IMR-90 (cell line): ENCODE data around the gene AVPI1. TPM values are rescaled to one million over a fixed set of nuclear protein-coding genes. Genes with fewer than 3 reads are reported as not detected.

Source experiments
- ATAC-seq: fragments of 200-7000 bp; cut with Tn5 transposase; 2 replicates; pipeline ENCODE4 v1.9.1; 2020; ENCODE audit warnings: low read depth, mild to moderate bottlenecking, moderate library complexity
- BruUV-seq: library from RNA; stranded (reverse); fragments of 400-500 nt; replicated peaks from 2 replicates; lab custom pipeline; 2021; lab: Mats Ljungman, UMichigan
- CTCF ChIA-PET: fragments of 300-600 bp; formaldehyde crosslinking; extraction: SDS; loops from one replicate; lab custom pipeline; 2021; ENCODE audit warnings: antibody characterized with exemption; lab: Yijun Ruan, JAX
- POLR2A ChIA-PET: fragments of 300-600 bp; sonication (Branson Sonifier 250); formaldehyde crosslinking; loops from one replicate; lab custom pipeline; 2022; ENCODE audit warnings: antibody characterized with exemption; ENCODE audit not compliant: unreplicated experiment; lab: Charles Lee
- DNase-seq: peaks from one replicate; pipeline ENCODE4 v3.0.0; 2013
- H2AFZ ChIP-seq: replicated peaks from 2 replicates; pipeline ENCODE3; 2013; ENCODE audit warnings: low read length, mild to moderate bottlenecking; ENCODE audit not compliant: poor library complexity
- H2AK5ac ChIP-seq: 2 replicates; pipeline ENCODE4 v1.6.1; 2013; ENCODE audit warnings: low read depth, low read length, inconsistent platforms
- H2AK9ac ChIP-seq: replicated peaks from 2 replicates; pipeline ENCODE3; 2013; ENCODE audit warnings: mild to moderate bottlenecking, low read depth, low read length, moderate library complexity; ENCODE audit not compliant: poor library complexity
- H2BK120ac ChIP-seq: 2 replicates; pipeline ENCODE4 v1.6.1; 2013; ENCODE audit warnings: low read depth, low read length, inconsistent platforms
- H2BK15ac ChIP-seq: 3 replicates; pipeline ENCODE4 v1.6.1; 2013; ENCODE audit warnings: low read depth, low read length, inconsistent platforms
- H2BK20ac ChIP-seq: 2 replicates; pipeline ENCODE4 v1.6.1; 2013; ENCODE audit warnings: low read depth, mild to moderate bottlenecking, inconsistent platforms, low read length, moderate library complexity
- H2BK5ac ChIP-seq: 2 replicates; pipeline ENCODE4 v1.6.1; 2013; ENCODE audit warnings: mild to moderate bottlenecking, low read depth, low read length, inconsistent platforms; ENCODE audit not compliant: poor library complexity, severe bottlenecking
- H3K14ac ChIP-seq: replicated peaks from 2 replicates; pipeline ENCODE4 v1.6.1; 2013; ENCODE audit warnings: low read depth, low read length, inconsistent platforms
- H3K18ac ChIP-seq: 2 replicates; pipeline ENCODE4 v1.6.1; 2013; ENCODE audit warnings: low read depth, low read length, control low read depth
- H3K23ac ChIP-seq: 2 replicates; pipeline ENCODE4 v1.6.1; 2013; ENCODE audit warnings: low read depth, low read length, inconsistent platforms
- H3K27ac ChIP-seq: 2 replicates; pipeline ENCODE4 v1.5.1; 2013; ENCODE audit warnings: mild to moderate bottlenecking, control low read depth, low read length; ENCODE audit not compliant: insufficient read depth
- H3K27me3 ChIP-seq: 2 replicates; pipeline ENCODE4 v1.6.1; 2013; ENCODE audit warnings: low read length; ENCODE audit not compliant: control insufficient read depth, insufficient read depth
- H3K36me3 ChIP-seq: 2 replicates; pipeline ENCODE4 v1.6.1; 2013; ENCODE audit warnings: low read length, mixed read lengths; ENCODE audit not compliant: control insufficient read depth, insufficient read depth
- H3K4ac ChIP-seq: 2 replicates; pipeline ENCODE4 v1.6.1; 2013; ENCODE audit warnings: low read depth, low read length, inconsistent platforms
- H3K4me1 ChIP-seq: 2 replicates; pipeline ENCODE4 v1.6.1; 2013; ENCODE audit warnings: low read length, mixed read lengths; ENCODE audit not compliant: control insufficient read depth, insufficient read depth
- H3K4me2 ChIP-seq: 2 replicates; pipeline ENCODE4 v1.6.1; 2013; ENCODE audit warnings: low read depth, mild to moderate bottlenecking, control low read depth, low read length, moderate library complexity
- H3K4me3 ChIP-seq: 2 replicates; pipeline ENCODE4 v1.5.1; 2013; ENCODE audit warnings: low read depth, mild to moderate bottlenecking, control low read depth, low read length, moderate library complexity; ENCODE audit not compliant: insufficient read depth
- H3K56ac ChIP-seq: 2 replicates; pipeline ENCODE4 v1.6.1; 2013; ENCODE audit warnings: low read length, inconsistent platforms; ENCODE audit not compliant: insufficient read depth; ENCODE audit errors: extremely low read depth
- H3K79me1 ChIP-seq, 2 experiments: 2 replicates each; pipeline ENCODE4 v1.6.1; 2013; ENCODE audit warnings: low read length in 2 of 2, inconsistent platforms in 1 of 2, low read depth in 1 of 2
- H3K9ac ChIP-seq: 2 replicates; pipeline ENCODE4 v1.6.1; 2013; ENCODE audit warnings: low read depth, low read length, control low read depth
- H3K9me1 ChIP-seq: 2 replicates; pipeline ENCODE4 v1.6.1; 2013; ENCODE audit warnings: low read length, inconsistent platforms; ENCODE audit not compliant: insufficient read depth
- H3K9me3 ChIP-seq: 2 replicates; pipeline ENCODE4 v1.6.1; 2013; ENCODE audit warnings: low read length; ENCODE audit not compliant: control insufficient read depth, insufficient read depth
- H4K20me1 ChIP-seq: 2 replicates; pipeline ENCODE4 v1.6.1; 2013; ENCODE audit warnings: low read length, inconsistent platforms; ENCODE audit not compliant: insufficient read depth
- H4K5ac ChIP-seq: 2 replicates; pipeline ENCODE4 v1.6.1; 2013; ENCODE audit warnings: mild to moderate bottlenecking, low read depth, low read length, control low read depth
- H4K8ac ChIP-seq, 2 experiments: 2 replicates each; pipeline ENCODE4 v1.6.1; 2013; ENCODE audit warnings: low read depth in 2 of 2, low read length in 2 of 2, control low read depth in 1 of 2, inconsistent platforms in 1 of 2
- H4K91ac ChIP-seq: 2 replicates; pipeline ENCODE4 v1.6.1; 2013; ENCODE audit warnings: low read depth, low read length, inconsistent platforms; ENCODE audit not compliant: insufficient read depth
- BHLHE40 ChIP-seq: fragments of 150-350 bp; IDR thresholded peaks from 2 replicates; pipeline ENCODE4 v1.6.1; 2016; ENCODE audit warnings: mild to moderate bottlenecking, low read depth, low read length
- CEBPB ChIP-seq: IDR thresholded peaks from 2 replicates; pipeline ENCODE4 v1.6.1; 2012; ENCODE audit warnings: low read depth, low read length, improper control_type of control experiment
- CHD1 ChIP-seq: IDR thresholded peaks from 2 replicates; pipeline ENCODE4 v1.6.1; 2012; ENCODE audit warnings: low read depth, low read length, improper control_type of control experiment
- CTCF ChIP-seq: conservative IDR thresholded peaks from 2 replicates; pipeline ENCODE4 v1.5.1; 2012; ENCODE audit warnings: mild to moderate bottlenecking, low read depth, low read length, improper control_type of control experiment
- MAZ ChIP-seq: IDR thresholded peaks from 2 replicates; pipeline ENCODE4 v1.6.1; 2012; ENCODE audit warnings: low read depth, mild to moderate bottlenecking, low read length, improper control_type of control experiment, moderate library complexity, borderline replicate concordance
- MXI1 ChIP-seq: IDR thresholded peaks from 2 replicates; pipeline ENCODE4 v1.6.1; 2012; ENCODE audit warnings: low read depth, mild to moderate bottlenecking, low read length, moderate library complexity, borderline replicate concordance
- RFX5 ChIP-seq: IDR thresholded peaks from 2 replicates; pipeline ENCODE4 v1.8.0; 2012; ENCODE audit warnings: low read depth, mild to moderate bottlenecking, low read length, moderate library complexity
- SMC3 ChIP-seq: fragments of 150-350 bp; IDR thresholded peaks from 2 replicates; pipeline ENCODE4 v1.6.1; 2016; ENCODE audit warnings: low read depth, mild to moderate bottlenecking, antibody characterized with exemption, low read length, moderate library complexity
- WGBS, 2 experiments: methylation state at CpG; one replicate each; pipeline versions ENCODE4 v1.1.5 to v1.1.7; 2013; ENCODE audit warnings: missing lambda C conversion rate in 2 of 2; ENCODE audit not compliant: insufficient read length in 1 of 2; ENCODE audit errors: extremely low coverage in 2 of 2; 5-methylcytosine and 5-hydroxymethylcytosine counted together
- dilution Hi-C: fragments of 300-500 bp; cut with HindIII; formaldehyde crosslinking; loops from one replicate; pipeline ENCODE4 v1.14.3; 2018; ENCODE audit warnings: low sequenced_read_pairs; ENCODE audit not compliant: unreplicated experiment
- in situ Hi-C: fragments of 300-500 bp; cut with MboI; formaldehyde crosslinking; loops from 3 replicates; pipeline ENCODE4 v1.14.3; 2019; ENCODE audit warnings: low sequenced_read_pairs, inconsistent platforms, mixed read lengths
- intact Hi-C: fragments of 100-400 bp; cut with micrococcal nuclease; formaldehyde crosslinking; loops from 2 replicates; pipeline ENCODE4 v1.10.0; 2022
- polyA plus RNA-seq, 3 experiments: library from polyadenylated mRNA; depleted of rRNA; stranded (reverse); fragments of >200 nt; gene quantifications; 2 replicates each; pipeline ENCODE4 v1.2.3, GENCODE V29; 2012; ENCODE audit warnings: low replicate concordance in 1 of 3
- total RNA-seq: library from RNA; depleted of rRNA; stranded (reverse); fragments of >200 nt; gene quantifications from 2 replicates; pipeline ENCODE4 v1.2.3, GENCODE V29; 2012

The AVPI1 gene
- total and polyA plus RNA-seq, 2 of the 4 experiments (the other 2 are of a cell fraction), result 26.7 to 29.8 TPM

GRCh38 chr10:97673736-97674525 is 13.1 kb downstream of the AVPI1 start:
- Histone ChIP-seq H4K5ac (no peak overlapping the region), H2AK9ac (no peak overlapping the region), H4K8ac (no peak overlapping the region), H4K91ac (no peak overlapping the region), H3K4me1 (no peaks in the 10 kb centered on the region), H3K9me1 (no peaks in the 10 kb centered on the region), H3K9me3 (no peaks in the 10 kb centered on the region), H3K23ac (no peak overlapping the region), H2AK5ac (no peak overlapping the region), H2BK15ac (no peak overlapping the region), H2BK5ac (no peak overlapping the region), H3K56ac (no peak overlapping the region), H3K14ac (no peak overlapping the region), H3K27ac (no peak overlapping the region; the same call in 1 of the 2 replicates), H3K36me3 (peaks cover 60% of the 10 kb centered on the region), H2BK120ac (no peak overlapping the region), H3K4me3 (no peak overlapping the region), H3K4me2 (no peak overlapping the region), H3K9ac (no peak overlapping the region), H3K79me1 (peaks cover 12 to 31% of the 10 kb centered on the region in 2 experiments), H2BK20ac (no peak overlapping the region), H3K27me3 (no peaks in the 10 kb centered on the region), H3K18ac (no peak overlapping the region), H3K4ac (no peak overlapping the region), H2AFZ (no peak overlapping the region), H4K20me1 (peaks cover 11% of the 10 kb centered on the region)
- peak; percentile 79 for DNase-seq
- ChIA-PET POLR2A (no interaction called here), CTCF (no interaction called here)
- dilution Hi-C loops (no loop called here), in situ Hi-C loops (no loop called here), intact Hi-C loops (no loop called here)
- WGBS, 2 experiments, result no CpG with 5 or more reads among the region's 8 CpGs
- peak; percentile 55 for ATAC-seq
- no TSS peak for BruUV-seq
- TF ChIP-seq CHD1 (no peak), SMC3 (no peak), RFX5 (no peak), CTCF (no peak), CEBPB (no peak), MXI1 (no peak), MAZ (no peak), BHLHE40 (no peak)
